NCI-H2107 treated with DMSO at 0.1 percent for 48 hours (cell line): ENCODE measurements around the gene NDUFB2.
"Not testable (repeated sequence)": the region's sequence is repeated elsewhere in the genome, so short reads cannot be mapped to it uniquely, and the experiment has no call there.

ENCODE experiments used
- DNase-seq: peaks from one replicate; lab custom pipeline; 2025; ENCODE audit not compliant: unreplicated experiment; lab: John Stamatoyannopoulos, UW

Gene NDUFB2

DNA sequence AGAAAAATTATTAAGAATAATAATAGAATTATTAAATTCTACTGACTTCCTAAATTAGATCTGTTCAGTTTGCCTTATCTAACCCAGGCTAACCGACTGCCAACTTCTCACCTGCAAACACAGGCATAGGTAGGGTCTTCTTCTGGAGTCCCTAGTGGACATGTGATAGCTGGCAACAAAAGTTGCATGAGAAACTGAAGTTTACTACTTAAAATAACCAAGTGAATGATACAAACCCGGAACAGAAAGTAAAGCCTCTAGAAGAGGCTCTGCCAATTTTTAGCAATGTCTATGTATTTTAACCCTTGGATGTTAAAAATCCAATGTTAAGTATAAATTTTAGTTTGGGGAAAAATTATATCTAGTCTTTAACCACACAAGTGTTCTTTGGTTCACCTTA, 37.6 kb downstream of the NDUFB2 start:
- DNase-seq = no peak

DNA sequence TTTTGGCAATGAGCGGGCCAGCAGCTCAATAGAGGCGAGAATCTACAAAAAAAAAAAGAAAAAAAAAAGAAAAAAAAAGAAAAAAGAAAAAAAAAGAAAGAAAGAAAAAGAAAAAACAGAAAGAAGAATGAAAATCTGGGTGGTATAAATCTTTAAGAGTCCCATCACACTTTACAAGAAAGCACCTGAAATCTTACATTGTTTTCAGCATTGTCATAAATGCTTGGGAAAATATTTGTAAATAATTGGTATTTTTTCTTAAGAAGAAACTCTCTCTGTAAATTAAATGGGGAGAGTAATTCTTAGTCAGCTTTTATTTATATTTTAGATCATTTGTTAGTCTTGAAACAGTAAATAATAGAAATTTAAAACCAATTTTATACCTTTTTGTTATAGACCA, 38.2 kb downstream of the NDUFB2 start:
- no peak for DNase-seq

DNA sequence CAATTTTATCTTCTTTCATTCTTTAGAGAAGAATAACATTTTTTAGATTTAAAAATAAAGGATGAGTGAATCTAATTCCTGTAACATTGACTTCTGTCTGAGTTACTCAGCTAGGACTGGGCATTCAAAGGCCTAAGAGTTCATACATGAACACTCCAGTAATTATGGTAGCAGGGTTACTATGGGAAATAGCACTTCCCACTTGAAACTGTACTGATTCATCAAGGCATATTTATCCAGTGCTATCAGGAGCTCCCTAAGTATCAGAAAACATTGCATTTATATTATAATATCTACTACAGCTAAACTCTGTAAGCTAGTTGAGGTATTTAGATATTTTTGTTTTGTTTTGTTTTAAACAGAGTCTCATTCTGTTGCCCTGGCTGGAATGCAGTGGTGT, 41.8 kb downstream of the NDUFB2 start:
- DNase-seq = no peak

DNA sequence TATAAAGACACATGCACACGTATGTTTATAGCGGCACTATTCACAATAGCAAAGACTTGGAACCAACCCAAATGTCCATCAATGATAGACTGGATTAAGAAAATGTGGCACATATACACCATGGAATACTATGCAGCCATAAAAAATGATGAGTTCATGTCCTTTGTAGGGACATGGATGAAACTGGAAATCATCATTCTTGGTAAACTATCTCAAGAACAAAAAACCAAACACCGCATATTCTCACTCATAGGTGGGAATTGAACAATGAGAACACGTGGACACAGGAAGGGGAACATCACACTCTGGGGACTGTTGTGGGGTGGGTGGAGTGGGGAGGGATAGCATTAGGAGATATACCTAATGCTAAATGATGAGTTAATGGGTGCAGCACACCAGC, 46.7 kb downstream of the NDUFB2 start:
- not testable (repeated sequence) for DNase-seq

DNA sequence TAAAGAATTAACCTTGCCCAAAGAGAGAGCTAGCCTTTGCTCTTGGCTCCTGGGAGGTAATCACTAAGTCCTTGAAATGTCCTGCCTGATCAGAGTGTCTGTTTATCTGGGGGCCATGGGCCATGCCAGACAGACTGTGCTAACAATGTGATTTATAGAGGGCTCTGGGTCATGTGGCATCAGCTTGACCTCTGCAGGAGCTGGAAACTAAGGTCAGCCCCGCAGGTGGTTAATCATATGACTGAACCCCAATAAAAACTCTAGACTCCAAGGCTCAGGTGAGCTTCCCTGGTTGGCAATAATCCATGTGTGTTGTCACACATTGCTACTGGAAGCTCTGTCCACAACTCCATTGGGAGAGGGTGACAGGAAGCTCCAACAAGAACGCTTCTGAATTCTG, 47.5 kb downstream of the NDUFB2 start:
- no peak for DNase-seq

DNA sequence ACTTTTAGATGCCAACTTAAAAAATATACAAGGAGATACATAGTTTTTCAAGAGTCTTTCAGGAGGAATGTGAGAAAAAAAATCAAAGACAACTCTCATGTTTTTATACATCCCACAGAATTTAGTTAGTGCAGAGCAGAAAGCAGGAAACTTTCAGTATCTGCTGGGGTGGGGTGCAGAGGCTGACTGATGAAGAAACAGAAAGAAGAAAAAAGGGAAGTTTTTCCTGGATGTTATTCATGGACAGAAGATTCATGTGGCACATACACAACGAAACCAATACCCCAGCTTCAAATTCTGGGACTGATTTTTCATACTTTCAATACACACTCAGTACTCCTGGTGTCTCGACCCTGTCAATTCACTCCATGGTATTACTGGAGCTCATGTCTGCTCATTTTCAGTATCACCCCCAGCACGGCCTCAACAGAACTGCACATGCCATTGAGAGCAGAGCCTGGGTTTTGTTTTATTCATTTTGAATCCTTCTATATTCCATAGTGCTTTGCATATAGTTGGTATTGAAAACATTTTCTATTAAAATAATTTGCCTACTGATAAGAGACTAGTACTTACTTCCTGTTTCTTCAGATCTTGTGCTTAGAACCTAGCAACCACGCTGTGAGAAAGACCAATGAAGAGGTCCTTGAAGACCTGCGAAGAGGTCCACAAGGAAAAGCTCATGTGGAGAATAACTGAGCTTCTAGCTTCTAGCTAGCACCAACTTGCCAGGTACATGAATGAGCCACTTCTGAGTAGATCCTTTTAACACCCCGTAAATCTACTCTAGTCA, 49.0 kb downstream of the NDUFB2 start:
- DNase-seq = no peak

DNA sequence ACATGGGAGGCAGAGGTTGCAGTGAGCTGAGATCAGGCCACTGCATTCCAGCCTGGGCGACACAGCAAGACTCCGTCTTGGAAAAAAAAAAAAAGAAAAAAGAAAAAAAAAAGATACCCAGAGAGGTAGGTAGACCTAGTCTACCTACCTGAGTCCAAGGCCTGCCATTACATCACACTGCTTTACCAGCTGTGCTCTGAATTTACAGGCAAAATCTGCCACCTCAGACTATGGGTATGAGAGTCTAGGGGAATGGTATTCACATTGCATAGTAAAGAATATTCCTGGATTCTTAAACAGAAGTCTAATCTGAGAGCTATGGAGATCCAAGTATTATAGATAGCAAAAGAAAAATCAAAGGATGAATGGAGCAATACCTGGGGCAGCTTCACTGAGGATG, 50.2 kb downstream of the NDUFB2 start:
- DNase-seq = no peak

DNA sequence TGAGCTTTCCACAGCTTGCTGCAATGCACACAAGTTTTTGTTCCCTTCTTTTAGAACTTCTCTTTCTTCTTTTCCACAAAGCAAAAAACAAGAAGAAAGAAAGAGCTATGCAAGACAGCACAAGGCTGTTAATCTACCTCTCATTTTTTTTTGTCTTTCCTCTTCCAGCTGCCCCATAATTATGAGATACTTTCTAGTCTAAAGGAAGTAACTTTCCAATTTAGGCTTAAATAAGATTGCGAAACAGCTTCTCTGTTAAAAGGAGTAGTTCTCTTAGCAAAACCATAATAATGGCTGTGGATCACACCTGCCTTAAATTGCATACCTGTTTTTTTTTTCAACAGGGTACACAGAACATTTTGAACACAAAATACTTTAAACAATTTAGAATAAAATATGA, 56.0 kb downstream of the NDUFB2 start:
- no peak for DNase-seq

DNA sequence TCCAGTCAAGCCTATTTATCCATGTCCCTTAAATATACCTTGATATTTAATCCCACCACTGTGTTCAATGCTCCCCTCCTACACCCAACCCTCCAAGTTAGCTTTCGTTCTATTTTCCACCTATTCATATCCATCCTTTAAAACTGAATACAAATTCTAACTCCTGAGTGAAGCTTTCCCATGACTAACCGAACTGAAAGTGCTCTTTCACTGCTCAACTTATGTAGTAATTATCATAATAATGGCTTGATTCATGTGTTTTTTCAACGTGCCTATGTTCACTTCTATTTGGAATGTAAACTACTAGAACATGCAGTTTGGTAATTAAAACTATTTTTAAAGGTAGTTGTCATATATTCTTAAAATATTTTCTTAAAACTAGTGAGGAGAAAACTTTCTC, 58.0 kb downstream of the NDUFB2 start:
- DNase-seq = no peak
